IgD-negative memory B cell (primary cell): ENCODE data around the gene SNRPE. TPM values are rescaled to one million over a fixed set of nuclear protein-coding genes. Genes with fewer than 3 reads are reported as not detected.
A peak's percentile ranks its signal among the peaks of the same experiment; 100 is the strongest.

Experiments used
- H3K27ac Mint-ChIP-seq, 3 donors: one replicate each; pipeline ENCODE4 v1.8.0; 2020 to 2022; ENCODE audit warnings: mild to moderate bottlenecking in 3 of 3, mixed read lengths in 3 of 3, moderate library complexity in 1 of 3
- H3K27me3 Mint-ChIP-seq: one replicate; pipeline ENCODE4 v1.8.0; 2021; ENCODE audit warnings: mixed read lengths
- H3K36me3 Mint-ChIP-seq: one replicate; pipeline ENCODE4 v1.8.0; 2020; ENCODE audit warnings: mild to moderate bottlenecking, mixed read lengths
- H3K4me1 Mint-ChIP-seq, 3 donors: one replicate each; pipeline ENCODE4 v1.8.0; 2020 to 2022; ENCODE audit warnings: mixed read lengths in 3 of 3, mild to moderate bottlenecking in 1 of 3
- H3K4me3 Mint-ChIP-seq, 4 donors: one replicate each; pipeline ENCODE4 v1.8.0; 2020 to 2022; ENCODE audit warnings: mild to moderate bottlenecking in 4 of 4, mixed read lengths in 4 of 4, moderate library complexity in 3 of 4
- H3K9me3 Mint-ChIP-seq, 3 donors: one replicate each; pipeline ENCODE4 v1.8.0; 2020 to 2021; ENCODE audit warnings: mixed read lengths in 3 of 3, mild to moderate bottlenecking in 1 of 3
- polyA plus RNA-seq: library from polyadenylated mRNA; unstranded; fragments of 300-500 nt; fragmentation: Illumina TruSeq; gene quantifications from one replicate; pipeline ENCODE4 v1.2.3, GENCODE V29; 2021

Gene SNRPE
- polyA plus RNA-seq, 1 donor from 2014 or later = 196 TPM

- Mint-ChIP-seq H3K27ac (peak overlapping the region in 1 of 3 donors; percentile 93), H3K4me3 (no peak overlapping the region), H3K4me1 (peaks cover 11 to 16% (median 15%) of the 10 kb centered on the region in 3 donors), H3K36me3 (peaks cover 3% of the 10 kb centered on the region), H3K9me3 (no peaks in the 10 kb centered on the region), H3K27me3 (no peaks in the 10 kb centered on the region)
Observed at GRCh38 chr1:203858975-203859374, 2.4 kb upstream of the SNRPE start.

DNA sequence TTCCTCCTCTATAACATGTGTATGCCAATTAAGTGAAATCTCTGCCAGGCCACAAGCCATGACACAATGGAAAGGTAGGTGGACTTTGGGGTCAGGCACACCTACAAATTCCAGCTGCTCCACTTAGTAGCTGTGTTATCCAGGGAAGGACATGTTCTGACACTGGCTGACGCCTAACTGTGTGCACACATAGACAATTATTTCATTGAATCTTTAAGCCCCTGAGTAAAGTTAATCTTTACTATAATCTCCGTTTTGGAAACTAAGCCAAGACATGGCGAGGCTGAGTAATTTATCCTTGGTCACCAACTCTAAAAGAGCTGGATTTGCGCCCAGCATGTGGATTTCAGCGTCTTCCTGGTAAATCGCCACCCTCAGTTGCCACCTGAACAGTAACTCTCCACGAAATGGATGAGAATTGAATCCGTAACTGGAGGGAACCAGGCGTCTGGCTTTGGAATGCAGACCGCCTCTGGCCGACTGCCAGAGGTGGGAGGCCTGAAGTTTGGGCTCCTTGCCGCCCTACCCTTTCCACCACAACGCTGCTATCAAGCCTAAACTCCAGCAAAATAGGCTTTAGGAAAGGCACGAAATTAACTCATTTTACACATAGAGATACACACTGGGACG lies 888 bp upstream of the SNRPE start:
- Mint-ChIP-seq H3K27ac (peak overlapping the region in 2 of 3 donors; percentile 92 to 98), H3K9me3 (no peaks in the 10 kb centered on the region), H3K4me1 (peaks cover 12 to 16% (median 15%) of the 10 kb centered on the region in 3 donors), H3K36me3 (peaks cover 3% of the 10 kb centered on the region), H3K27me3 (no peaks in the 10 kb centered on the region), H3K4me3 (peak overlapping the region; percentile 98 to 99 (median 98))

GRCh38 chr1:203867802-203868201 lies 6.4 kb downstream of the SNRPE start:
- Mint-ChIP-seq H3K4me1 (peaks cover 0 to 6% (median 1%) of the 10 kb centered on the region in 3 donors), H3K27ac (no peak overlapping the region), H3K4me3 (peak overlapping the region in 1 of 4 donors; percentile 9), H3K27me3 (no peaks in the 10 kb centered on the region), H3K36me3 (no peaks in the 10 kb centered on the region), H3K9me3 (no peaks in the 10 kb centered on the region)

DNA sequence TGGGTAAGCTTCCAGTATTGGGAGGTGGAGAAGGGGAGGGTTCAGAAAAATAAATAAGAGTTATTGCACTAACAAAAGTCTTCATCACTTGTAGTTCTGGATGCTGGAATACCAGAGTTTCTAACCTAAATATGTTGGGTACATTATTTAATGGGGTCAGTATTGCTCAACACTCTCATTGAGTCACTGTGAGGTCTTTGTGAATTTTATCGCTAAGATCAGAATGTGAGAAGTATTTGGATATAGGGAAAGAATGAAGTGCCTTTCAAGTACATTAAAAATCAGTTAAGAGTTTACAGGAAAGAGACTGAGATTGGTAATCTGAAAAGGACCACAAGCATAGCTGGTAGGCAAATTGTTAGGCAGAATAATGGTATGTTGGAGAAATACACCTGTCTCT lies 8.8 kb downstream of the SNRPE start:
- Mint-ChIP-seq H3K27ac (no peak overlapping the region), H3K4me1 (peaks cover 0 to 3% (median 1%) of the 10 kb centered on the region in 3 donors), H3K4me3 (no peak overlapping the region), H3K36me3 (no peaks in the 10 kb centered on the region), H3K27me3 (no peaks in the 10 kb centered on the region), H3K9me3 (no peaks in the 10 kb centered on the region)

DNA sequence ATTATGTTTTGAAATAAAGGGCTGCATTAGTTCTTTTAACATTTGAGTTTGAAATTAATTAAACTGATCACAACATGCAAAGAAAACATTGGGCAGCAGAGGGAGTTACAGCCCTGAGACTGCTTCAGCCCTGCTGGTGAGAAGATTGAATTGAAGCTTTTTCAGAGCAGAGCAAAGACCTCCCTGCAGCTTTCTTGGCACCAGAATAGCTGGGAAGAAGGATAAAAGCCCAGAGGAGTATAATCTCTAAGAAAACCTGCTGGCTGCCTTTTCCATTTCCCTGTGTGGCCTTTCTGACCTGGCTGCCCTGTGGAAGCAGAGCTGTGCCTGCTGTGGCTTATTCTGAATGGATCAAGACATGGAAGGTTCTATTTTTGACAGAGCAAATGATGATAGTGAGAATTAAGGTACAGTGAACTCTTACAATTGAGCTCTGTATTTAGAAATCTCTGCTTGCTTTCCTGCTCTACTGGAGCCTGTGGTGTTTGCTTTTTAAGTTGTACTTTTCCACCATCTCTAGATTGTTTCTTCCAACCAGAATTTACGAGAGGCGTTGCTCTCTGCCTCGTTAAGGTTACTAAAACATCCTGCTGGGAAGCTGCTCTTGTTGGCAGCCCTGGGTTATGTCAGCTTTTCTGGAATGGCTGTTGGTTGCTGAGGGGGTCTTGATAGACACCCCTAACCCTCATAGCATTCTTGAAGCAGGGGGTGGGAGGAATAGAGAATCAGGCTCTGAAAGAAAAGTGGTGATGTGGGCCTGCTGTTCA lies 9.9 kb downstream of the SNRPE start:
- no peaks in the 10 kb centered on the region for H3K27me3 Mint-ChIP-seq
- peak overlapping the region in 2 of 3 donors; percentile 21 to 51 for H3K27ac Mint-ChIP-seq
- H3K9me3 Mint-ChIP-seq = no peaks in the 10 kb centered on the region
- no peaks in the 10 kb centered on the region for H3K36me3 Mint-ChIP-seq
- H3K4me1 Mint-ChIP-seq = peaks cover 0 to 3% (median 0%) of the 10 kb centered on the region in 3 donors
- H3K4me3 Mint-ChIP-seq = no peak overlapping the region

GRCh38 chr1:203873094-203873493 lies 11.7 kb downstream of the SNRPE start:
- no peak overlapping the region for H3K27ac Mint-ChIP-seq
- H3K27me3 Mint-ChIP-seq = no peaks in the 10 kb centered on the region
- no peaks in the 10 kb centered on the region for H3K9me3 Mint-ChIP-seq
- no peak overlapping the region for H3K4me3 Mint-ChIP-seq
- H3K4me1 Mint-ChIP-seq = peaks cover 0 to 3% (median 0%) of the 10 kb centered on the region in 3 donors
- peaks cover 3% of the 10 kb centered on the region for H3K36me3 Mint-ChIP-seq

- Mint-ChIP-seq H3K4me3 (no peak overlapping the region), H3K4me1 (no peaks in the 10 kb centered on the region), H3K36me3 (peaks cover 6% of the 10 kb centered on the region)
Observed at GRCh38 chr1:203878422-203878821, 17.0 kb downstream of the SNRPE start.

GRCh38 chr1:203880606-203881005 lies 19.2 kb downstream of the SNRPE start:
- no peak overlapping the region for H3K4me3 Mint-ChIP-seq
- H3K36me3 Mint-ChIP-seq = peaks cover 8% of the 10 kb centered on the region
- H3K27me3 Mint-ChIP-seq = no peaks in the 10 kb centered on the region
- H3K9me3 Mint-ChIP-seq = no peaks in the 10 kb centered on the region
- H3K27ac Mint-ChIP-seq = no peak overlapping the region
- no peaks in the 10 kb centered on the region for H3K4me1 Mint-ChIP-seq

More at GRCh38 chr1:203878422-203878821, 17.0 kb downstream of the SNRPE start:
- Mint-ChIP-seq H3K27ac (no peak overlapping the region), H3K9me3 (no peaks in the 10 kb centered on the region), H3K27me3 (no peaks in the 10 kb centered on the region)

GRCh38 chr1:203888807-203889251 lies 27.4 kb downstream of the SNRPE start:
- peaks cover 1% of the 10 kb centered on the region for H3K27me3 Mint-ChIP-seq
- peaks cover 8% of the 10 kb centered on the region for H3K36me3 Mint-ChIP-seq
- H3K27ac Mint-ChIP-seq = no peak overlapping the region
- H3K4me3 Mint-ChIP-seq = no peak overlapping the region
- H3K4me1 Mint-ChIP-seq = no peaks in the 10 kb centered on the region
- H3K9me3 Mint-ChIP-seq = peaks cover 0 to 1% (median 0%) of the 10 kb centered on the region in 3 donors

DNA sequence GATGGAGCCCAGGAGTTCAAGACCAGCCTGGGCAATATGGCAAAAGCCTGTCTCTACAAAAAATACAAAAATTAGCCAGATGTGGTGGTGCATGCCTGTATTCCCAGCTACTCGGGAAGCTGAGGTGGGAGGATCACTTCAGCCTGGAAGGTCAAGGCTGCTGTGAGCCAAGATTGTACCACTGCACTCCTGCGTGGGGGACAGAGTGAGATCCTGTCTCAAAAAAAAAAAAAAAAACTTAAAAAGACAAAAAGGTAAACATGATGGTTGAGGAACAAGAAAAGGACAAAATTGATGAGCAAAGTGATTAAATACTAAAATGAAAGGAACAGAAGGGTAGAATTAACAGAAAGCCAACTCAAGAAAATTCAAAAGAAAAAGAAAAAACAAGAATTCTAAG lies 30.6 kb downstream of the SNRPE start:
- H3K4me3 Mint-ChIP-seq = no peak overlapping the region
- peaks cover 6% of the 10 kb centered on the region for H3K36me3 Mint-ChIP-seq
- peaks cover 1% of the 10 kb centered on the region for H3K27me3 Mint-ChIP-seq
- H3K9me3 Mint-ChIP-seq = peaks cover 5 to 12% (median 6%) of the 10 kb centered on the region in 3 donors
- no peak overlapping the region for H3K27ac Mint-ChIP-seq
- H3K4me1 Mint-ChIP-seq = no peaks in the 10 kb centered on the region

DNA sequence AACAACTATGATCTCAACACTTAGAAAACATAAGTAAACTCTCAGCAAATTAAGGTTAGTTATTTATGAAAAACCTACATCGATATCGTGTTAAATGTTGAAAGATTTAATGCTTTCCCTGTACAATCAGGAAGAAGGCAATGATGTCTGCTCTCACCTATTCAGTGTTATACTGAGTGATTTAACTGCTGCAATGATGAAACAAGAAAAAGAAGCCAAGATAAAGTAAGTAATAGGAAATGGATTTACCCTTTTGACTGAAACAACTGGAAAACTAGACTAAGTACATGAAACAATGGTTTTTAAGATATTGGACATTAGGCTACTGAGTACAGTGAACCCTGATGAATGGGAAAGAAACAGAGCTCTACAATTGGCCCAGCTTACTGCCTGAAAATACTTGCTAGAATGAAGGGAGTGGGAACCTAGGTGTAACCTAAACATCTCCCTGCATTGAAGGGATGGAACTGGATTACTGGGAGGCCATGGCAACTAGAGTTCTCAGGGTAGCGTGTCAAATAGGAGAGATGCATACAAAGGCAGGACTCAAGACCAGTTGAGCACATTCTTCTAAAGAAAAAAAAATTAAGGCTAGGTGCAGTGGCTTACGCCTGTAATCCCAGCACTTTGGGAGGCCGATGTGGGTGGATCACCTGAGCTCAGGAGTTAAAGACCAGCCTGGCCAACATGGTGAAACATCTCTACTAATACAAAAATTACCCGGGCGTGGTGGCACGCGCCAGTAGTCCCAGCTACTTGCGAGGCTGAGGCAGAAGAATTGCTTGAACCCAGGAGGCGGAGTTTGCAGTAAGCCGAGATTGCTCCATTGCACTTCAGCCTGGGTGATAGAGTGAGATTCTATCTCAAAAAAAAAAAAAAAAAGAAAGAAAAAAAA lies 37.3 kb downstream of the SNRPE start:
- no peaks in the 10 kb centered on the region for H3K27me3 Mint-ChIP-seq
- no peak overlapping the region for H3K27ac Mint-ChIP-seq
- H3K9me3 Mint-ChIP-seq = peaks cover 5 to 15% (median 12%) of the 10 kb centered on the region in 3 donors
- no peaks in the 10 kb centered on the region for H3K4me1 Mint-ChIP-seq
- peaks cover 2% of the 10 kb centered on the region for H3K36me3 Mint-ChIP-seq
- no peak overlapping the region for H3K4me3 Mint-ChIP-seq

DNA sequence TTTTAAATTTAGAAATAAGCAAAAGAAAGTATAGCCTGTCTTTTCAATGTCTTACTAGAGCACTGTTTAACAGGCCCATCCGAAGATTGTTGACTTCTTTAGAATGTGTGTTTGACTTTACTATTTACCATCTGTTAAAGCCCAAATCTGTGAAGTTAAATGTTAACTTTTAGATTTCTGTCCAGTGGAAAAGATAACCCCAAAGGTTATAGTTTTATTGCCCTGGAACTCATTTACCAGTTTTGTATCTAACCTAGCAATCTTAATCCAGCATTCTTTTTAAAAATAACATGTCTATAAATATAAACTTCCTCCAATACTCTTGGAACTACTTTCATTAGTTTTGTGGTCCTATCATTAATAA lies 37.9 kb downstream of the SNRPE start:
- peaks cover 2% of the 10 kb centered on the region for H3K36me3 Mint-ChIP-seq
- H3K27me3 Mint-ChIP-seq = no peaks in the 10 kb centered on the region
- no peak overlapping the region for H3K4me3 Mint-ChIP-seq
- no peak overlapping the region for H3K27ac Mint-ChIP-seq
- H3K9me3 Mint-ChIP-seq = peaks cover 3 to 13% (median 9%) of the 10 kb centered on the region in 3 donors
- H3K4me1 Mint-ChIP-seq = no peaks in the 10 kb centered on the region

- Mint-ChIP-seq H3K4me3 (no peak overlapping the region), H3K27ac (no peak overlapping the region), H3K36me3 (no peaks in the 10 kb centered on the region), H3K27me3 (no peaks in the 10 kb centered on the region), H3K9me3 (peaks cover 0 to 9% (median 4%) of the 10 kb centered on the region in 3 donors), H3K4me1 (no peaks in the 10 kb centered on the region)
Observed at GRCh38 chr1:203899869-203900714, 38.7 kb downstream of the SNRPE start.

GRCh38 chr1:203901581-203901980 lies 40.2 kb downstream of the SNRPE start:
- Mint-ChIP-seq H3K4me3 (no peak overlapping the region), H3K27ac (no peak overlapping the region), H3K27me3 (no peaks in the 10 kb centered on the region)

More at GRCh38 chr1:203901581-203901980, 40.2 kb downstream of the SNRPE start:
- Mint-ChIP-seq H3K36me3 (no peaks in the 10 kb centered on the region), H3K4me1 (no peaks in the 10 kb centered on the region), H3K9me3 (peaks cover 0 to 9% (median 0%) of the 10 kb centered on the region in 3 donors)
